ENCODE measurements around the gene PHF10.

Gene PHF10

GRCh38 chr6:169684056-169684455 lies 40.2 kb downstream of the PHF10 start:
- no peak for DNase-seq (ENCODE audit: low read depth)
- no peak for TF ChIP-seq CTCF (IDR thresholded peaks at IDR 0.05; ENCODE audit: insufficient read depth, low read depth, low read length, missing control alignments)
- no peak overlapping the region for H3K4me3 ChIP-seq (ENCODE audit: low read depth, low read length)

GRCh38 chr6:169678342-169678741 lies 46.0 kb downstream of the PHF10 start:
- no peak for DNase-seq (ENCODE audit: low read depth)
- no peak overlapping the region for H3K4me3 ChIP-seq (ENCODE audit: low read depth, low read length)
- no peak for TF ChIP-seq CTCF (IDR thresholded peaks at IDR 0.05; ENCODE audit: insufficient read depth, low read depth, low read length, missing control alignments)

- no peak overlapping the region for H3K4me3 ChIP-seq (ENCODE audit: low read depth, low read length)
- no peak for DNase-seq (ENCODE audit: low read depth)
- no peak for TF ChIP-seq CTCF (IDR thresholded peaks at IDR 0.05; ENCODE audit: insufficient read depth, low read depth, low read length, missing control alignments)
These were observed 47.2 kb downstream of the PHF10 start for GRCh38 chr6:169677096-169677495.

- no peak for TF ChIP-seq CTCF (IDR thresholded peaks at IDR 0.05; ENCODE audit: insufficient read depth, low read depth, low read length, missing control alignments)
- H3K4me3 ChIP-seq (ENCODE audit: low read depth, low read length) = no peak overlapping the region
These were observed 49.3 kb downstream of the PHF10 start for GRCh38 chr6:169675011-169675410.

GRCh38 chr6:169671563-169671962 lies 52.7 kb downstream of the PHF10 start:
- no peak for DNase-seq (ENCODE audit: low read depth)
- TF ChIP-seq CTCF (IDR thresholded peaks at IDR 0.05; ENCODE audit: insufficient read depth, low read depth, low read length, missing control alignments) = no peak
- no peak overlapping the region for H3K4me3 ChIP-seq (ENCODE audit: low read depth, low read length)

More at GRCh38 chr6:169675011-169675410, 49.3 kb downstream of the PHF10 start:
- DNase-seq (ENCODE audit: low read depth) = no peak

- no peak for DNase-seq (ENCODE audit: low read depth)
- no peak overlapping the region for H3K4me3 ChIP-seq (ENCODE audit: low read depth, low read length)
- TF ChIP-seq CTCF (IDR thresholded peaks at IDR 0.05; ENCODE audit: insufficient read depth, low read depth, low read length, missing control alignments) = no peak
These were observed 54.4 kb downstream of the PHF10 start for GRCh38 chr6:169669889-169670288.

- DNase-seq (ENCODE audit: low read depth) = no peak
- no peak overlapping the region for H3K4me3 ChIP-seq (ENCODE audit: low read depth, low read length)
- no peak for TF ChIP-seq CTCF (IDR thresholded peaks at IDR 0.05; ENCODE audit: insufficient read depth, low read depth, low read length, missing control alignments)
These were observed 55.2 kb downstream of the PHF10 start for GRCh38 chr6:169669147-169669546.
